ENCODE data around the gene PLCL1.
"Not testable (repeated sequence)": the region's sequence is repeated elsewhere in the genome, so short reads cannot be mapped to it uniquely, and the experiment has no call there.

The PLCL1 gene

DNA sequence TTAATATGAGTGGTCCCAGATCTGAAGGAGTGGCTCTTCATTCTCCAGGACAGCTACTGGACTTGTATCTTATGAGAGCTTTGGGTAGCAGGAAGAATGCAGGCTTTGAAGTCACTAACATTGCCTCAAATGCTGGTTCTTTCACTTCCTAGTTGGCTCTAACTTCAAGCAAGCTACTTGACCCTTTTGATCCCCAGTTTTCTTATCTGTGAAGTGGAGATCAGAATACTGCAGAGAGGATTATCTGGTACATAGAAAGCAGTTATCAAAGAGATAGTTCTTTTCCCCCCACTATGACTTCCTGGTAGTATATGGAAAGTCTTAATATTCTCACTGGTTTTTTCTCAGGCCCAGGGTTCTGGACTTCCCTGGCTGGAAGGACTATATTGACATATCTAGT, 3.4 kb upstream of the PLCL1 start:
- Mint-ChIP-seq H3K4me3 (no peak overlapping the region), H3K9me3 (no peaks in the 10 kb centered on the region), H3K4me1 (peaks cover 16% of the 10 kb centered on the region), H3K36me3 (peaks cover 5% of the 10 kb centered on the region), H3K27ac (no peak overlapping the region)
- ATAC-seq (no peak), DNase-seq (ENCODE audit: low spot score in 2 of 2) (no peak)

DNA sequence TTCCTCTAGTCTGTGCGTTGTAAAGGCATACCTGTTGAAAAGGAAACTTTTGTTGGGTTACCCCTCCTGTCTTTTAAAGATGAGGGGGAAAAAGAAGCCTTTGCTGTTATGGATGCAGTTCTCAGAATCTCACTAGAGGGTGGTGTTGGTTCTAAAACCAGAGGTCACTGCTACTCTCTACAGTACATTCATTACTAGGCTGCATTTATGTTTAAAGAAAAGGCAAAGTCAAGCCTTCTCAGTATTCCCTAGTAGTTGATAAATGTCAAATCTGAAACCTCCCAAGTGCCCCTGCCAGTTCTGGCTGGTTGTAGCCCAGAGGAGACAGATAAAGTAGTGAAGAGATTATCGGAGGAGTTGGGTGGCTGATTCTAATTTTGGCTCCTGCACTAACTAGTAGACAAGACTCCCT, 1.4 kb upstream of the PLCL1 start:
- no peak for DNase-seq (ENCODE audit: low spot score in 2 of 2)
- Mint-ChIP-seq H3K27ac (no peak overlapping the region), H3K4me1 (peaks cover 19% of the 10 kb centered on the region), H3K4me3 (no peak overlapping the region), H3K9me3 (no peaks in the 10 kb centered on the region), H3K36me3 (peaks cover 5% of the 10 kb centered on the region)
- ATAC-seq: peak; percentile 33

DNA sequence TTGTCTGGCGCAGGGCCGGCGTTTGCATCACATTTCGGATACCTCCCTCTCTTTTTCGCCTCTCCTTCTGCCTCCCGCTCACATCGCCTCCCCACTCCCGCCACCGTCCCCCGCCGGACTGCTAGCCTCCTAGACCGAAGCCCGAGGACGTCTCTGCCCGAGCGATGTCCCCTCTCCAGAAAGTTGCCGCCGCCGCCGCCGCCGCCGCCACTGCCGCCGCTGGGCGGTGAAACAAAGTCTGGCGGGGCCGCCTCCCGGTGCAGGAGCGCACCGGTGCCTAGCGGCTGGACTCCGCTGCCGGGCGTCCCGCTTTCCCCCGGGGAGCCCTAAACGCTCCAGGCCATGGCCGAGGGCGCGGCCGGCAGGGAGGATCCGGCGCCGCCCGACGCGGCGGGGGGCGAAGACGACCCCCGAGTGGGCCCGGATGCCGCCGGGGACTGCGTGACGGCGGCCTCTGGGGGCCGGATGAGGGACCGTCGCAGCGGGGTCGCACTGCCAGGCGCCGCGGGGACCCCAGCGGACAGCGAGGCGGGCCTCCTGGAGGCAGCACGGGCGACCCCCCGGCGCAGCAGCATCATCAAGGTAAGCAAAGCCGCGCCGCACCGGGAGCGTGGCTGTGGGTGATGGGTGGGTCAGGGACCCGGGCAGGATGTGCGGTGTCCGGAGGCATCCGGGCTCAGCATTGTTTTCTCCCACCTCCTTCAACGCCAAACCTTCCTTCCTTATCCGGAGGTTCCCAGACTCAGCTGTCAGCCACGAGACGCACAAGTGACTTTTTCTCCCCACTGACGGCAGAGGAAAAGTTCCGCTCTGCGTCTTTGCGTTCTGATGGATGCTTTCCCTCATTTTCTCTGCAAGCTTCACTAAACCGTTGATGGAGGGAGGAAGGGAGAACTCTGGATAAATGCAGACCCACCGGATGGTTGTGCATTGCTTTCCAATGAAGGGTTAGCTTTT, 643 bp downstream of the PLCL1 start:
- Mint-ChIP-seq H3K36me3 (peaks cover 5% of the 10 kb centered on the region), H3K27ac (peak overlapping the region; percentile 56), H3K4me3 (peak overlapping the region; percentile 88), H3K9me3 (no peaks in the 10 kb centered on the region), H3K4me1 (peaks cover 28% of the 10 kb centered on the region)
- ATAC-seq (peak; percentile 60), DNase-seq (ENCODE audit: low spot score in 2 of 2) (peak; percentile 34 to 53)

DNA sequence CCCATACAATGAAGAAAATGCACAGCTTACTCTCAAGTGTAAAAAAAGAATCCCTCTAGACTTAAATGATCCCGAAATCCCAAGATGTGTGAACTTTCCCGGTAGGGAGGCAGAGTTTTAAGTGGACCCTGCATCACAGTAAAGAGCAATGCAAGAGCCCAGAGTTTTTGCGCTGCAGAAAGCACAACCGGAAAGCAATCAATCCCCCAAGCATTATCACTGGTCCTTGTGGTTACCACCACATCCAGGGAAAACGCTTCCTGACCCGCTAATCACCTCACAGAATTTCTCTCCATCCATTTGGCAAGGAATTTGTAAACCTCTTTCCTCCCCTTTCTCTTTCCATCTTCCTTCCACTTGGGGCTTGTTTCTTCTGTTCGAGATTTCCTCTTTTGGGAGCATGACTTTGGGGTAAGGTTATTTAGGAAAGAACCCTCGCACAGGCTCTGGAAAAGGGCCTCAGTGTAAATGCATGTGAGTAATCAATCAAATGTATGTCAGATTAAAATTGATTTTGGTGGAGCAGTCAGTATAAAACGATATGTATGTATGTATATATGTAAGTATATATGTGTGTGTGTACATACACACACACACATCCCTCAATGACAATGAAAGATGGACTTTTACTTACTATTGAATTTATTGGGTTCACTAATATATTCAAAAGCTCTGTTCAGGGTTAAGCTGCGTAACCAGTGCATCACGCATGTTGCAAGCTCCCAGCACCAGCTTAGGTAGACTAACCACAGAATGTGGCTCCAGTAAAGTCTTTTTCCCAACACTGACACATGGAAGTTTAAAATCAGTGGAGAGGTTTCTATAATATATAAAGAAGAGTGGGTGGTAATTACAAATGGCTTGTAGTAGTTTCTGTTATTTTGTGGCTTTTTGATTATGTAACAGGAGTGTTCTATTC, 1.6 kb downstream of the PLCL1 start:
- no peak overlapping the region for H3K27ac Mint-ChIP-seq
- H3K4me1 Mint-ChIP-seq: peaks cover 28% of the 10 kb centered on the region
- ATAC-seq: no peak

DNA sequence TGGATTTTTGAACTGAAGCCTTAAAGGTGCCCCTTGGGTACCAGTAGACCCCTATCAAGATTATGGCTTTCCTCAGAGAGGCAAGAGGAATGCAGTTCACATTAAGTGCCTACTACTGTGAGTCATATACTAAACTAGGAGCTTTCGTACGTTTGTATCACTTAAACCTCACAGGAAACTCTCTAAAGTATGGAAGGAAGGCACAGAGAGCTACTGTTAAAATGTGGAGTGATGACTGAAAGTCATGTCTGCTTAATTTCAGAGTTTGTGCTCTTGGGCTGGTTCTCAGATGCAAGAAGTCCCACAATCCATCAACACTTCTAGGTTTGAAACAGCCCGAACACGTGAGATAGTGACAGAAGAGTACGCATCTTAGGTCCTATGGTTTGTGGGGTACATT, 4.7 kb downstream of the PLCL1 start:
- Mint-ChIP-seq H3K36me3 (peaks cover 4% of the 10 kb centered on the region), H3K4me1 (peaks cover 24% of the 10 kb centered on the region), H3K4me3 (no peak overlapping the region), H3K27ac (no peak overlapping the region), H3K9me3 (no peaks in the 10 kb centered on the region)
- ATAC-seq: no peak
- no peak for DNase-seq (ENCODE audit: low spot score in 2 of 2)

More for the DNA sequence above, 1.6 kb downstream of the PLCL1 start:
- Mint-ChIP-seq H3K4me3 (peak overlapping the region; percentile 88), H3K9me3 (no peaks in the 10 kb centered on the region), H3K36me3 (peaks cover 5% of the 10 kb centered on the region)
- DNase-seq (ENCODE audit: low spot score in 2 of 2): no peak

DNA sequence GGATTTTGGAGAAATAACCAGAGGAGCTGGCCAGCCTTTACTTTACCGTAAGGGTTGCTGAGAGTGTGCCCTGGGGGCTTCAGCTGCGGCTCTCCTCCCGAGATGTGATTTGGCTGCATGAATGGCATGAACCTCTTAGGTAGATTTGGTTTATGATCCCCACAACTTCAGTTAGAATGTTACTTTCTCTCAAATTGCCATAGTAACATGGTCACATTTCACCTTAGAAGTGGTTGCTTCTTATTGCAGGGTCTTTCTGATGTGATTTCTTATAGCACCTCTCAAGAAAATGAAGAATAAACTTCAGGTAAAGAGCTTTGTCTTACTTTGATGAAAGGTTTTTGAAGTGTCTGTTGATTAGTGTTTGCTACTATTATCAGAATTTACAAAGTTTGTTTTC, 5.6 kb downstream of the PLCL1 start:
- no peak for DNase-seq (ENCODE audit: low spot score in 2 of 2)
- H3K4me1 Mint-ChIP-seq: peaks cover 27% of the 10 kb centered on the region
- ATAC-seq: no peak
- no peaks in the 10 kb centered on the region for H3K9me3 Mint-ChIP-seq
- H3K36me3 Mint-ChIP-seq: no peaks in the 10 kb centered on the region
- no peak overlapping the region for H3K27ac Mint-ChIP-seq
- H3K4me3 Mint-ChIP-seq: no peak overlapping the region

DNA sequence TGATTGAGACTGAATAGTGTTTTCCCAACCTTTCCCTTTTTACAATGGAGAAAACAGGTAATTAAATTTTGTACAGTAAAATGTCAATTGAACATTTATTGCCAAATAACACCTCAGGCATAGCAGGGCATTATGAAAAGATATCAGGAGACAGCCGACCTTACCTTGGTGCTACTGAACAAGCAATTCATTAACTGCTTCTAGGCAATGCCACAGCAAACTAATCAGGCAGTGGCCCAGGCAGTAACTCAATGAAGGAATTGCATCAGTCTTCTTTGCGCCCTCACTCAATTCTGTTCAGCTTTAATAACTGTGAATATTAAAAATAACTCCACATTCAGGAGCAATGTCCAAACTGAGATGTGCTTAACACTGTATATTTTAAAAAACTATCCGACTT, 6.1 kb downstream of the PLCL1 start:
- H3K36me3 Mint-ChIP-seq: no peaks in the 10 kb centered on the region
- ATAC-seq (no peak), DNase-seq (ENCODE audit: low spot score in 2 of 2) (no peak)
- no peak overlapping the region for H3K27ac Mint-ChIP-seq
- peaks cover 25% of the 10 kb centered on the region for H3K4me1 Mint-ChIP-seq
- H3K4me3 Mint-ChIP-seq: no peak overlapping the region
- H3K9me3 Mint-ChIP-seq: no peaks in the 10 kb centered on the region

DNA sequence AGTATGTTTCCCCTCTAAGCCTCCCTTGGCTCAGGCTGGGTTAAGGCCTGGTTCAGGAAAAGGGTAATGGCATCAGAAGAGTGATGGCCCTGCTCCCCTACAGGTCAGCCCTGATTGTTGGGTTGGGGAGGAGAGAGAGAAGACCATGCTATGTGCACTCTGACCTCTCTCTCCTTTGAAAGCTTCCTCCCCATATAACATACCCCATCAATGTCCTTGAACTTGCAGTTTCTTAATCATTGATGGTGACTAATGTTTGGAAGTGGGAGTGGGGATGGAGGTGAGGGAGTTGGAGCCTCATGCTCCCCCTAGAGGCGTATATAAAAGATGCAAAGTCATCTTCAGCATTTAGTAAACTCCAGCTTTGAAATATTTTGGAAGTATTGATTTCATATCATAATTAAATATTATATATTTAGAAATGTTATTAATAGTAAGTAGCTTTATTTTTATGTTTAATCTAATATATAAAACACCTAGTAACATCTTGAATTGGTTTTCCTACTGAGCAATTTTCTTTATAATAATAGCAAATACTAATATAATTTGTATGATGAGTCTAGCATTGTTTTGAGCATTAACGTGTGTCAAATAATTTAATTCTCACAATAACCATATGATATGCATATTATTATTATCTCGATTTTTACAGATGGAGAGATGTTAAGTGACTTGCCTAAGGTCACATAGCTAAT, 8.8 kb downstream of the PLCL1 start:
- Mint-ChIP-seq H3K4me3 (no peak overlapping the region), H3K36me3 (no peaks in the 10 kb centered on the region), H3K27ac (no peak overlapping the region), H3K9me3 (no peaks in the 10 kb centered on the region), H3K4me1 (peaks cover 16% of the 10 kb centered on the region)
- peak; percentile 68 for ATAC-seq
- DNase-seq (ENCODE audit: low spot score in 2 of 2): no peak

DNA sequence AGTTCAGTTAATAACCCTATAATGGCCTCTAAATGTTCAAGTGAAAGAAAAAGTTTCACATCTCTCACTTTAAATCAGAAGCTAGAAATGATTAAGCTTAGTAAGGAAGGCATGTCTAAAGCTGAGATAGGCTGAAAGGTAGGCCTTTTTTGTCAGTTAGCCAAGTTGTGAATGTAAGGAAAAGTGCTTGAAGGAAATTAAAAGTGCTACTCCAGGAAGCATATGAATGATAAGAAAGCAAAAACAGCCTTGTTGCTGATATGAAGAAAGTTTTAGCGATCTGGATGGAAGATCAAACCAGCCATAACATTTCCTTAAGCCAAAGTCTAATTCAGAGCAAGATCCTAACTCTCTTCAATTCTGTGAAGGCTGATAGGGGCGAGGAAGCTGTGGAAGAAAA, 10.1 kb downstream of the PLCL1 start:
- H3K4me3 Mint-ChIP-seq: no peak overlapping the region
- no peaks in the 10 kb centered on the region for H3K36me3 Mint-ChIP-seq
- no peak for ATAC-seq
- DNase-seq (ENCODE audit: low spot score in 2 of 2): no peak
- H3K4me1 Mint-ChIP-seq: peaks cover 7% of the 10 kb centered on the region
- H3K9me3 Mint-ChIP-seq: no peaks in the 10 kb centered on the region
- peak overlapping the region; percentile 35 for H3K27ac Mint-ChIP-seq

DNA sequence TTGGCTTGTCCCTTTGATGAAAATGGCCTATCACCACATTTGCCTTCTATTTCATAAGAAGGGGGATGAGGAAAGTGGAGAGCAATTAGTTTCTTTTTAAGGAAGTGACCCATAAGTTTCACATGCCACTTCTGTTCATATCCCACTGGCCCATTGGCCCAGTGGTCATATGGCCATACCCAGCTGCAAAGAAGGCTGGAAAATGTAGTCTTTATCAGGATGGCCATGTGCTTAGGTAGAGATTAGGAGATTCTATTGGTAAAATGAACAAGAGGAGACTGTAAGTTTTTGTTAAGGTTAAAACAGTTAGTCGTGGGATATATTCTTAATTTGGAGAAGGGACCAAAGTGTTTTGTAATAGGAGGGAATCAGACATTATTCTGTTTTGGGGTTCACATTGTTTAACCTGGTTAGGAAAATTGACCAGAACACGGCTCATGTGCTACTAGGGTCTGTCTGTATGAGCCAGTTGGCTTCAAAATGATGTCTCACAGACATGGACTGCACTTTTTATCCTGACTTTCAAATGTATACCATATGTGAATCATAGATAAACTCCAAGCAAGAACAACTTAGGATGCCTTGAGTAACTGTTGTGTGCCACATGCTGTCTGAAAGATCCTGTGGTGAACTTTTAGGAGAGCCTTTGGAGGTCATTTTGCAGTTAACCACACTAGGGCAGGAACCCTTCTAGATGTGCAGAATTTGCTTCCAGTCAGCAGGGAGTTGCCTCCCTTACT, 17.3 kb downstream of the PLCL1 start:
- H3K4me1 Mint-ChIP-seq: no peaks in the 10 kb centered on the region
- H3K4me3 Mint-ChIP-seq: no peak overlapping the region
- H3K9me3 Mint-ChIP-seq: no peaks in the 10 kb centered on the region
- no peak for ATAC-seq
- no peak for DNase-seq (ENCODE audit: low spot score in 2 of 2)
- no peak overlapping the region for H3K27ac Mint-ChIP-seq
- no peaks in the 10 kb centered on the region for H3K36me3 Mint-ChIP-seq

DNA sequence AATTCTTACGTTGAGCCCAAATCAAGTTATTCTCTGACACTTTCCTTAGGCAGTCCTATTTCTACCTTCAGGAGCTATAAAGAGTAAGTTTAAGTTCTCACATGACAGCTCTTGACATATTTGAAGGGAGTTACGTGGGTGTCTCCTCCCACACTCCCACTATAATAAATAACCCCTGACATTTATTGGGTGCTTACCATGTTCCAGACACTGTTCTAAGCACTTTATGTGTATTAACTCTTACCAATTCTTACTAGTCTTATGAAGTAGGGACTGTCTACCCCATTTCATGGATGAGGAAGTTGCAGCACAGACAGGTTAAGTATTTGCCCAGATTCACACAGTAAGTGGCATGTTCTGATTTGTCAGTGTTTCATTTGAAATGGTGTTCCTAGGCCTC, 17.9 kb downstream of the PLCL1 start:
- Mint-ChIP-seq H3K4me3 (no peak overlapping the region), H3K27ac (no peak overlapping the region), H3K36me3 (no peaks in the 10 kb centered on the region), H3K9me3 (no peaks in the 10 kb centered on the region), H3K4me1 (no peaks in the 10 kb centered on the region)
- ATAC-seq (no peak), DNase-seq (ENCODE audit: low spot score in 2 of 2) (no peak)

DNA sequence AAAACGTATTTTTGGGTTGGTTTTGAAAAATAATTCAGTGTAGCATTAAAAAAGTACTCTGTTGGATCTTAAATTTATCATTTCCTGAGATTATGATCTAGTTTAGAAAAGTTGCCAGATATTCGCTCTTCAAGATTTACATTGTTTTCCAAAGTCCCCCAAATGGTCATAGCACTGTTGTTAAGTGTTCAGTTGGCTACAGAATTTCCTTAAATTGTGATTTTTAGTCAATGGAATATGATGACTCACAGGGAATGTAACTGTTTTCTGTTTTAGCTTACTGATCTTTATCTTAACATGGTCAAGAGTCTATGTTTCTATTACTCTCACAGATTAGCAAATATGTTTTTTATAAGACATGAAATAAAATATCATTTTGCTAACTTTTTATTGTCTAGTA, 23.2 kb downstream of the PLCL1 start:
- H3K4me1 Mint-ChIP-seq: no peaks in the 10 kb centered on the region
- ATAC-seq: no peak
- H3K27ac Mint-ChIP-seq: no peak overlapping the region
- peaks cover 6% of the 10 kb centered on the region for H3K9me3 Mint-ChIP-seq
- H3K36me3 Mint-ChIP-seq: no peaks in the 10 kb centered on the region
- no peak overlapping the region for H3K4me3 Mint-ChIP-seq
- no peak for DNase-seq (ENCODE audit: low spot score in 2 of 2)

DNA sequence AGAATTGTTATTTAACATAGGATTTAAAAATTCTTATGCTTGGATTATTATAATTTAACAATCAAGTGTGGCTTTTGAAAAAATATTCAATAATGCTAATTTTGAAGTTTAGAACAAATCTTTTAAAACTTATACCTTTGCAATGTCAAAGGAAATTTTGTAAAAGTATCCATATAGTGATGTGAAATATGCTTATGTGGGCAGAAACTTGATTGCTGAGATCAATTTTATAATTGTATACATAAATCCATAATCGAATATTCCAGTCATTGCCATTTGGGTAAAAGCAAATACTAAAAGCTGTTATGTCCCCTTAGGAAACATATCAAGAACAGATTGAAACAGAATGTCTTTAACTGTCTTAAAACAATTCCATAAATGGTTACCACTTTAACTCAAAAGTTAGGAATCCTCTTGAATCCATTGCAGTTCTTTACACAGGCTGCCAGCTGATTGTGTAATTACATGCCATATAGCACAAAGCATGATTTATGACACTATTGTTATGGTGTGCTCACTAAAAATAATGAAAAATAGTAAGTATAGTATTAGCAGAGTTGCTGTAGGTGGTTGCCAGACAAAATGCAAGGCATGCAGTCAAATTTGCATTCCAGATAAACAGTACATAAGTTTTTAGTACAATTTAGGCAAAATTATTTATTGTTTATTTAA, 24.2 kb downstream of the PLCL1 start:
- no peak overlapping the region for H3K4me3 Mint-ChIP-seq
- DNase-seq (ENCODE audit: low spot score in 2 of 2): no peak
- ATAC-seq: no peak
- no peak overlapping the region for H3K27ac Mint-ChIP-seq
- peaks cover 6% of the 10 kb centered on the region for H3K9me3 Mint-ChIP-seq
- no peaks in the 10 kb centered on the region for H3K4me1 Mint-ChIP-seq
- H3K36me3 Mint-ChIP-seq: no peaks in the 10 kb centered on the region

DNA sequence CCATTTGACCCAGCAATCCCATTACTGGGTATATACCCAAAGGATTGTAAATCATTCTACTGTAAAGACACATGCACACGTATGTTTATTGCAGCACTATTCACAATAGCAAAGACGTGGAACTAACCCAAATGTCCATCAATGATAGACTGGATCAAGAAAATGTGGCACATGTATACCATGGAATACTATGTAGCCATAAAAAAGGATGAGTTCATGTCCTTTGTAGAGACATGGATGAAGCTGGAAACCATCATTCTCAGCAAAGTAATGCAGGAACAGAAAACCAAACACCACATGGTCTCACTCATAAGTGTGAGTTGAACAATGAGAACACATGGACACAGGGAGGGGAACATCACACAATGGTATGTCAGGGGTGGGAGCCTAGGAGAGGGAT, 30.4 kb downstream of the PLCL1 start:
- not testable (repeated sequence) for H3K9me3 Mint-ChIP-seq; ATAC-seq; H3K27ac Mint-ChIP-seq; DNase-seq (ENCODE audit: low spot score in 2 of 2); H3K4me3 Mint-ChIP-seq; H3K36me3 Mint-ChIP-seq; H3K4me1 Mint-ChIP-seq

Measured in stimulated activated effector memory CD8-positive, alpha-beta T cell treated with anti-CD3 and anti-CD28 coated beads, Interleukin-12 subunit alpha, Interleukin-12 subunit beta, amount 100 ng/mL, for 72 hours (primary cell).